ENCODE data around the gene GGCT.
"Not testable (repeated sequence)": the region's sequence is repeated elsewhere in the genome, so short reads cannot be mapped to it uniquely, and the experiment has no call there.

The GGCT gene, protein sequence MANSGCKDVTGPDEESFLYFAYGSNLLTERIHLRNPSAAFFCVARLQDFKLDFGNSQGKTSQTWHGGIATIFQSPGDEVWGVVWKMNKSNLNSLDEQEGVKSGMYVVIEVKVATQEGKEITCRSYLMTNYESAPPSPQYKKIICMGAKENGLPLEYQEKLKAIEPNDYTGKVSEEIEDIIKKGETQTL

DNA sequence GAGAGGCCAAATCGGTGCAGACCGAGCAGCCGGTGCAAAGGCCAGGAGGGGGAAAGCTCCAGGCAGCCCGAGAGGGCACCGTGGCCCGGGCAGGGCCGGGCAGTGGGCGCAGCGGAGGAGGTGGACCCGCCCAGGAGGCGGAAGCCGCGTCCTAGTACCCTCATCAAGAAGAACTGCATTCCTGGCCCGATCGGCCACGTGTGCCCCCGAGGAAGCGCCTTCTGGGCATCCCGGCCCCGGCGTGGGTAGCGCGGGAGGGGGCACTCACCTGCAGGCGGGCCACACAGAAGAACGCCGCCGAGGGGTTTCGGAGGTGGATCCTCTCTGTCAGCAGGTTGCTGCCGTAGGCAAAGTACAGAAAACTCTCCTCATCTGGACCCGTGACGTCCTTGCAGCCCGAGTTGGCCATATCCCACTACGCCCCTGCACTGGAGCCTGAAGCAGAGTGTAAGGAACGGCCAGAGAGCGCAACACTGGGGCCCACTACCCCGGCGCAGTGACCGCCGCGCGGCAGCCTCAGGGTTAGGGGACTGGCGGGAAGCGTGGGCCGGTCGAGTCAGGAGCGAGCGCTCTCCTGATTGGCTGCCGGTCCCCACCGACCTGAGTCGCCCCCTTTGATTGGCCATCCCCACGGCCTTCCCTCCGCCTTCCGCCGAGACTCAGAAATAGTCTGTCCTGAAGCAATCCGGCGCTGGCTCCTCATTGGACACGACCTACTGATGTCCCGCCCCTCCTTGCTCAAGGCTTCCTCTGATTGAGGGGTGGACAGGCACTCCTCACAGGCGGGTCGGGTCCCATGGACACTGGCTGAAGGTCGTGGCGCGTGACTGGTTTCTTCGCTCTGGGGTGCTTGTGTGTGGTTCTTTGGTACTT, at the start of gene GGCT:
Gene GGCT, minus strand, starts transcription at position 529 of the 873 bp plus-strand sequence. Its CDS starts 120 bp downstream, at position 409.
- peak; percentile 99 for DNase-seq

DNA sequence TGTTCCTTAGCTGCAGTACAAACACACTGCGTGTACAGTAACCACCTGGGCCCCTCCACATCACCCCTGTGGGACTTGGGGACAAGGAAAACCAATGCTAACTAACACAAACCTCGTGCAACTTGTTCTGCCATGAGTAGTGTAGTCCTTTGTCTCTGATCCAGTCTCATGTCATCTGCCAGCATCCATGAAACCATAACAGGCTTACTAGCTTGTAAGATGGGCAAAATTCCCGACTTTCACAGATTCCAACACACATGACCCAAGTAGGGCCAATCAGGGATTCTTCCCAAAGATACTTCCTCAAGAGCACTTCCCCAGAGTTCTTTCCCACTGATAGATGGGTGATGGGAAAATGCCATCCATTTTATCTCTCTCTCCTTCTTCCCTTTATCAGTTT, 48.9 kb upstream of the GGCT start:
- no peak for DNase-seq

DNA sequence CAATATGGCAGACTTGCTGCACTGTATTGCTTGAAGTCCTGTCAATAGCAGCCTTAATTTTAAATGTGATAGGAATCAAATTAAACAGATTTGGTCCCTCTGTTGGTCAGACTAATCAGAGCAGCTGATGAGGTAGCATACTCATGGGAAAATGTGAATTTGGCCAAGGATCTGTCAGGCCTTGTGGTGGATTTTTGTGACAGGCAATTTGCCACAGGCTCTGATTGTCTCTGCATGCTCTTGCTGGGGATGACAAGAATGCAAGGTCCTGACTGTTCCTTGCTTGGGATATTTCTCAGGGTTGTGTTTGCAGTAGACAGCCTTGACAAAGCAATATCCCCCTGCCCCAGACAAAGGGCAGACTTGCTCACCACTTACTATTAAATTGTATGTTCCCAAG, 48.5 kb upstream of the GGCT start:
- no peak for DNase-seq

DNA sequence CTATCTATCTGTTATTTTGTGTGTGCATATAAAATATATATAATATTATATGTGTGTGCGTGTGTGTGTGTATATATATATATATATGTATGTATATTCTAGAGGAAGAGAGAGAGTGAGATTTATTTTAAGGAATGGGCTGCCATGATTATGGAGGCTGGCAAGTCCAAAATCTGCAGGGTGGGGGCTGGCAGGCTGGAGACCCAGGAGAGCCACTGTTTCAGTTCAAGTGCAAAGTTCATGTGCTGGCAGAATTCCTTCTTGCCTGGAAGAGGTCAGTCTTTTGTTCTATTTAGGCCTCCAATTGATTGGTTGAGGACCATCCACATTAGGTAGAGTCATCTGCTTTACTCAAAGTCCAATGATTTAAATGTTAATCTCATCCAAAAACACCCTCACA, 47.7 kb upstream of the GGCT start:
- no peak for DNase-seq

DNA sequence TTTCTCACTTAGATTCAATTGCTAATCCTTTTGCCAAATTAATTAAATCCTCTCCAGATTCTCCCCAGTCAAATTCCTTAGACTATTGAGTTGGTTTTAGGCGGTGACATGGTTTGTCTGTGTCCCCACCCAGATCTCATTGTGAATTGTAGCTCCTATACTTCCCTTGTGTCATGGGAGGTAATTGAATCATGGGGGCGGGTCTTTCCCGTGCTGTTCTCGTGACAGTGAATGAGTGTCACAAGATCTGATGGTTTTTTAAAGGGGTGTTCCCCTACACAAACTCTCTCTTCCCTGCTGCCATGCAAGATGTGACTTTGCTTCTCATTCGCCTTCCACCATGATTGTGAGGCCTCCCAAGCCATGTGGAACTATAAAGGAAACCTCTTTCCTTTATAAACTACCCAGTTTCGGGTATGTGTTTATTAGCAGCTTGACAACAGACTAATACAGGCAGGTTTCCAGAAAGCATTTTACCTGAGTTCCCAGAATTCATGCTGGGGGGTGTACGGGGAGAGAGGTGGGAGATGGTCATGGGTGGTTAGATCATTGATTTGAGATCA, 45.4 kb upstream of the GGCT start:
- peak; percentile 97 for DNase-seq

DNA sequence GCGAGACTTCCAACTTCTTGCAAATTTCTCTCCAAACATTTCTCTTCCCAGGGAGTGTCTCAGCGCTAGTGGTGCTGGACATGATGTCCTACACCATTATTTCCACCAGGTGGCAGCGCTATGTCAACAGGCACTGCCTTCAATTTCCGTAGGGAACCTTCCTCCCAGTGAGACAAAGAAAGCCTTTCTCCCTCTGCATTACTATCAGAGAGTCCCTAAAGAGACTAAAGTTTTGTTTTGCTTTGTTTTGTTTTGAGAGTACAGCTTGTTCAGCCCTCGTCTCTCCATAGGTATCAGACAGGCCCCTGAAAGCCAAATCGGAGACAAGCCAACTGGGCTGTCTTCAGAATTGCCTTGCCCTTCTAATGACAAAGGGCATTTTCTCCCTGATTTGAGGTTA, 44.2 kb upstream of the GGCT start:
- DNase-seq = peak; percentile 82

DNA sequence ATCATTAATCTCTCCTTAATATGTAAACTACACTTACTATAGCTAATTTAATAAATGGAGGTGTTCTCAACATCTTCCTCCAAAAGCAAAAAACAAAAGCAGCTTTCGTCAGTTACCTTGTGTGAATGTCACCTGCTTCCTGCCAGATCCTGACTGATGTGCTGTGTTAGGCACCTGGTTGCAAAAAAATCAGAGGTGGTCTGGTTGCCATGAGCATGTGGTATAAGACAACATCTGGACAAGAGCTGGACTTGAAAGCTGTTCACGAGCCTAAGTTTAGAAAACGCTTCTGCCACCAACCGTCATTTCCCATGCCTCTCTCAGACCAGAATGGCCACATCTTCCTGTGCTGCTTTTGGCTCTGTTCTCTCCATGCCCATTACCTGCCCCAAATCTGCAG, 42.0 kb upstream of the GGCT start:
- DNase-seq = no peak

DNA sequence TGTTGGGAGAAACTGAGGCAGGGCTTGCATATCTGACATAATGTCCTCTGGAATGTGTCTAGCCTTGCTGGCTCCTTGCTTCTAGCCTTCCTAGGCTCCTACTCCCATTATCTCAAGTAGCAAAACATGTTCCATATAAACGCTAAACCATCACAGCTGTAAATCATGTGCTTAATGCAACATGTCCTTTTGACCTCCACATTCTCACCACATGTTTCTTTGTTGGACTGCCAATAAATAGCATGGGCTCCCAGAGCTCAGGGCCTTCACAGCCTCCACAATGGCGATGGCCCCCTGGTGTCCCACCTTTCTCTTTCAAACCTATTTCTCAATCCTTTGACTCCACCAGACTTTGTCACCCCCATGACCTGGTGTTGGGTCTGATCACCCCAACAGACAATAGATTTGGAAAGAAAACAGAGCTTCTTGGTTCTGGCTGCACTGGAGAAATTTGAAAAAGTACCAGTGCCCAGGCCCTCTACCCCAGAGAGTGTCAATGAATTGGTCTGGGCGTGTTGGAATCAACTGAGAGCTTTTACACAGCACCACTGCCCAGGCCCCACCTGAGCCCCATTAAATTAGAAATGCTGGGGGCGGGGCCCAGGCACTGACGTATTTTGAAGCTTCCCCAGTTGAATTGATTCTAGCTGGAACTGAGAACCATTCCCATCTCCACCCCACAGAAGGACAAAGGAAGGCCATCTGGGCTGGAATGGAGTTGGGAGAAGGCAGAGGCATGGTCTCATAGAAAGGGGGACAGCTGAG, 41.3 kb upstream of the GGCT start:
- DNase-seq = no peak

DNA sequence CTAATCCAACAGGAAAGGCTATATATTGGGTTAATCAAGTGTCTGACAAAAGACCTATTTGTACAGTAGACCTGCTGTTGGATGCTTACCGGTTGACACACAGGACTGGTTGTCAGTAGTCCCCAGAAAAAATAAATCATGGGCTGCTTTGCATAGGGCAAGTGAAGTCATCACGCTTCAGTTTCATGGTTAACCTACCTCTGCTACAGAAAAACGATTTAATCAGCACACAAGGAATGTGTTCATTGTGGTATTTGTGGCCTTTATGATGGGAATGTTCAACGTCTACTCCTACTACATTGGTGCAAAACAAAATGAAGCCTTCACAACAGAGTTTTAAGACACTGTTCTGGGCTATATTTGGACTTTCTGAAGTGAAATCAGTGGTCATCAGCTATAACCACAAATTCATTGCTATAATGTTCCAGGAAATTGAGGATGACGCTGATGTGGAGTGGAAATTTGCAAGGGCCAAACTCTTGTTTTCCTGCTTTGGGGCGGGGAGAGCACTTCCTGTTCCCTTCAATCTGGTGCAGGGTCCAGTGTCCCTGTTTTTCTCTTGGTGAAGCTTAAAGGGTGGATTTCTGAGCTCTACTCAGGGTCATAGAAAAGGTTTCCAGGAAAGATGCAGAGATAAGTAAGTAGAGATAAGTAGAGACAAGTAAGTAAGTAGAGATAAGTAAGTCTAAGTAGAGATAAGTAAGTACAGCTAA, 39.3 kb upstream of the GGCT start:
- DNase-seq = peak; percentile 17

DNA sequence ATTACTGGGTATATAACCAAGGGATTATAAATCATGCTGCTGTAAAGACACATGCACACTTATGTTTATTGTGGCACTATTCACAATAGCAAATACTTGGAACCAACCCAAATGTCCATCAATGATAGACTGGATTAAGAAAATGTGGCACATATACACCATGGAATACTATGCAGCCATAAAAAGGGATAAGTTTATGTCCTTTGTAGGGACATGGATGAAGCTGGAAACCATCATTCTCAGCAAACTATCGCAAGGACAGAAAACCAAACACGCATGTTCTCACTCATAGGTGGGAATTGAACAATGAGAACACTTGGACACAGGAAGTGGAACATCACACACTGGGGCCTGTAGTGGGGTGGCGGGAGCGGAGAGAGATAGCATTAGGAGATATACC, 38.5 kb upstream of the GGCT start:
- not testable (repeated sequence) for DNase-seq

DNA sequence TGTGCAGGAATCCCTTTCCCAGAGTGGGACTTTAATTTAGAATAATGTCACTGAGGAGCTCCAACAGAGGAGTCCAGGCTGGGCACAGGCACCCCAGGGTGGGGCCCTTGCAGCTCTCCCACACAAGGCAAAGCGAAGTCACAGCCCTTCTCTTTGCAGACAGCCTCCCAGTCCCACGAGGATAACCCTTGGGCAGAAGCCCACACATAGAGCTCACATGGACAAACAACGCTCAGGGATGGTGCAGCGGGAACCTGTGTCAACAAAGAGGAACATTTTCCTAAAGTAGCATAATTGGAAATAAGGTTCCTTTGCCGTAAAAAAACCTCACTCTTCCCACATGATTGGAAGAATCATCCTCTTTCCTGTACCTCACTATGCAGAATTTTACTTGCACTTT, 29.3 kb upstream of the GGCT start:
- DNase-seq = no peak

DNA sequence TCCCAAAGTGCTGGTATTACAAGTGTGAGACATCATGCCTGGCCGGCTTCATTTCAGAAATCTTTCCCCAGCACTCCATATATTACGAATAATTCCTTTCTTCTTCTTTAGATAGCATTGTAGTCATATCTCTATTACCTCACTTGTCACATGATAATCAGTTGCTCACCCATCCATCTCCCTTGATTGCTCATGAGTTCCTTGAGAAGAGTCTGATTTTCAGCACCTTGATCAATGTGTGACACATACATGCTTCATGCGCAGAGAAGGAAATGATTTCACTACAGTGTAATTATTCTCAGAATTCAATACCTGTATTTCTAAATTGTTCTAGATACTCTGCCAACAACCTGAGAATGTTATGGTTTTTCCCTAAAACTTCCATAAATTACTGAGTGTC, 26.7 kb upstream of the GGCT start:
- DNase-seq = peak; percentile 32

DNA sequence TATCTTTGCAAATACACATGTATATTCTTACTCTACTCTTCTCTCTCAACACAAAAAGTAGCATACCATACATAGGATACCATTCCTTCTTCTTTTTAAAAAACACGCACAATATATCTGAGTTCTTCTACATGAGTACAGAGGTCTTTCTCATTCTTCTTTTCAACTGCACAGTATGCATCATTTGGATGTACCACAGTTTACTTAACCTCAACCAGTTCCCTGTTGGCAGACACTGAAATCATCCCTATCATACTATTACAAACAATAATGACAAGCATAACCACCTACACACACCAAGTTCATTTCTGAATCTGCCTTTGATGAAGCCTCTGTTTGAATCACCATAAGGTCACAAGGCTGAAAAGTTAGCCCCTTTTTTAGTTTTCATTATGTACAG, 25.7 kb upstream of the GGCT start:
- peak; percentile 28 for DNase-seq

DNA sequence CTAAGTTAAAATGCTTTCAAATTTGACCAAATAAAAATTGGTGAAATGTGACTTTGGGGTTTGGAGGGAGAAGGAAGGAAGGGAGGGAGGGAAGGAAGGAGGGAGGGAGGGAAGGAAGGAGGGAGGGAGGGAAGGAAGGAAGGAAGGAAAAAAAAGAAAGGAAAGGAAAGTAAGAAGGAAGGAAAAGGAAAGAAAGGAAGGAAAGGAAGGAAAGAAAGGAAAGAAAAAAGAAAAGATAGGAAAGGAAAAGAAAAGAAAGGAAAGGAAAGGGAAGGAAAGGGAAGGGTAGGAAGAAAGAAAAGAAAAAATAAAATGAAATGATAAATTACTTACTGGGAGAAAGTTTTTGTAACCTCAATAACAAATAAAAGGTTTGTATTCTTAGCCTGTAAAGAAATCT, 24.1 kb upstream of the GGCT start:
- no peak for DNase-seq

DNA sequence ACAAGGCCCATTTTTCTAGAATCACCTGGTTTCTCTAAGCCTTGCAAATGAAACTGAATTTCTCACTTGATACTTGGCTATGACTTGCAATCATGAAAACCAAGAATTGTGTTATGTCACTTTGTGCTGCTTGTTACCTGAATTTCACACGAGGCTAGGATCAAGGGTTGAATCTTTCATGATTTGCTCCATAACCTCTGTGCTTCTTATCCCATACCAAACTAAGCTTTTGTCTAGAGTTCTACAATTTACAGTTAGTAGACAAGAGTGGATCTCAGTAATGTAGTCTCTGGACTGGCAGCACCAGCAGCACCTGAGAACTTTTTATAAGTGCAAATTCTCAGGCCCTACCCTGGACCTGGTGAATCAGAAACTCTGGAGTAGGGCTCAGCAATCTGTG, 22.7 kb upstream of the GGCT start:
- not testable (repeated sequence) for DNase-seq

DNA sequence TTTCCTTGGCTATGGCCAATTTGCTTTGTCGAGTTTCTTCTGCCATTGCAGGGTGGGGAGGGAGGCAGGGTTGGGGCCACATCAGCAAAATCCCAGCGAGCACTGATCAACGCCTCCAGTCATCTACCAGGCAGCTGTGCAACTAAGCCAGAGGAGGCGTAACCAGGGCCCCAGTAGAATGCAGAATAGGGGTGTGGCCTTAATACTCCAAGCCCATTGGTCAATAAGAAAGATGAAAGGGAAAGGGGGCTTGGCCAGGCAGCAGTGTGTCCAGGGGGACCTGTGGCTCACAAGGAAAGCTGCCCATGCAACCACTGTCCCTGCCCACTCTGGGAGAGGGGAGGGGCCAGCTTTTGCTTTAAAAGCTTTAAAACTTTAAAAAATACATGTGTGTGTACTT, 21.5 kb upstream of the GGCT start:
- no peak for DNase-seq

DNA sequence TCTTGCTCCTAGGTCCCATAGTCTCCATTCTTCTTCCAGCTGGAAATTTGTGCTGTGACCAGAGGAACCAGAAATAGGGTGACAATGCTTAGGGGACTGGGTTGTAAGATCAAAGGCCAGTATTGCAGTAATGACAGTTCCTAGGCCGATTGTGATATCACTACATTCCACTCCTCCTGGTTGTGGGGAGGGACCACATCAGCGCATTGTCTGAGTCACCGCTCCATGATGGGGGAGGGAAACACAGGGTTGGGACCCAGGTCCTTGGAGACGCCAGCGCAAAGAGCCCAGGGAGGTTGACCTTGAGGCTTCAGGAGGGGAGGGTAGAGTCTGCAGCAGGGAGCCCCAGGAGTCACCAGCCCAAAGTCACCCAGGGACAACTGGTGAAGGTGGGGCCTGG, 20.8 kb upstream of the GGCT start:
- DNase-seq = no peak

DNA sequence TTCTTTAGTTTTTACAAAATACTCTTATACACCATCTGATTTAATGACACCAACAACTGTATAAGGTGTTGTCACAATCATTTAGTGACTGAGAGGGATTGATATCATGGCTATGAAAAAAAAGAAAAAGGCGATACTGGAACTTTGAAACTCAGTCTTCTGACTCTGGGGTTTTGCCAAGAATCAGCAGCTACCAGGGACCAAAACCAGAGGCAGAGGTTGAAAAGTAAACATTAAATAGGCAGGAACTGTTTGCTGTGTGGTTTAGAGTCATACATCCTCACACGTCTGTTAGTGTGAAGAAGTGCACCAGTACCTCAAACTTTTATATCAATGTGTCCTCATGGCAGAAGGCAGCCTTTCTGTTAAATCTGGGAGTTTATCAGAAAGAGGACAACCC, 19.9 kb upstream of the GGCT start:
- DNase-seq = no peak

DNA sequence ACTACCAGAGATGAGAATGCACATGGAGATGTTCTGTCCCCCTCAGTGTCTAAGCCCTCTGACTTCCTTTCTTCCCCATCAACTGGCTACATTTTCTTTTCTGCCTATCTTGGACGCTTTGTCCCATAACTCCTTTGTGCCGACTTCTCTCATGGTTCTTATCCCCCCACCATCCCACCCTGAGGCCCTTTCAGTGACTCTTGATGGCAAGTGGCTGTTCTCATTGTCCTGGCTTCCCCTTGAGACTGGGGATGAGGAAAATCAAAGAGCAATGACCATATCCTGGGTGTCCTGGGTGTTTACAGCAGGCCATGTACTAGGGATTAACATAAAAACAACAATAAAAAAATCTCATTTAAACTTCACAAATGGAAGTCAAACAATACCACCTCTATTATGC, 18.8 kb upstream of the GGCT start:
- no peak for DNase-seq

DNA sequence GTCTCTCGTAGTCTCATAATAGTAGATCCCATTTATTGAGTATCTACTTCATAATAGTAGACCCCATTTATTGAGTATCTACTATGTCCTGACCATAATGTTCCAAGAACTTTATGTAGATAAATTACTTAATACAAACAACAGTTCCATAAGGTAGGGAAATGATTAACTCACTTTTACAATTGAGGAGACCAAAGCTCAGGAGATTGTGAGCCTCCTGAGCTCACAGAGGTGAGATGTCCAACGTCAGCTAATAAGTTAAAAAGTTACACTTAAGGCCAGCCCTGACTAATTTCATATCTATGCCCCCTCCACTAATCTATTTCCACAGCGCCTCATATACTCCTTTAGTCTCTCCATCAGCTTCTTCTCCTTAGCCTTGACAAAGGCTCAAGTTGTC, 17.5 kb upstream of the GGCT start:
- no peak for DNase-seq

DNA sequence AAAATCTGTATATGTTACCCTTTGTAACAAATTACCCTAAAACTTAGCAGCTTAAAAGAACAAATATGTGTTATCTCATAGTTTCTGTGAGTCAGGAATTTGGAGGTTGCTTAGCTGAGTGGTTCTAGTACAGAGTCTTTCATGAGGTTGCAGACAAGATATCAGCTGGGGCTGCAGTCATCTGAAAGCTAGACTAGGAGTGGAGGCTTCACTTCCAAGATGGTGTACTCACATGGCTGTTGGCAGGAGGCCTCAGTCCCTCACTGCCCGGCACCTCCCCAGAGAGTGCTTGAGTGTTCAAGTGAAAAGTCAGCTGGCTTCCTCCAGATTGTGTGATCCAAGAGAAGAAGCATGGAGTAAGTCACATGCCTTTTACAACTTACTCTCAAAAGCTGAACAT, 16.9 kb upstream of the GGCT start:
- DNase-seq = peak; percentile 5

DNA sequence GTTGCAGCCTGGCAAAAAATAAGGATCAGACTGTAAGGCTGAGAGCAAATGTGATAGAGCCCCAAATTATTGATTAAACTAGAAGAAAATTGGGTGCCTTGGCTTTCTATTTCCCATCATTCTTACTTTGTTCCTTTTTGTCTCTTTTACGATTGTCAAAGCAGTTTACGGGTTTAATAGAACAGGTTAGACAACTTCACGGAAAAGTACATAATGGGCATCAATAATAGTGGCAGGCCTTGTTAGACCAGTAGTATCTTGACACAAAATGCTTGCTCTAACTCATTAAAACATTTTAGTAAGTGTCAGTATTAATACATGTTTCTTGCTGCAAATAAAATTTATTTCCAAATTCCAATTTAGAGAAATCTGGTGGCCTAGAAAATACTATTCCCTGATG, 14.5 kb upstream of the GGCT start:
- DNase-seq = no peak

DNA sequence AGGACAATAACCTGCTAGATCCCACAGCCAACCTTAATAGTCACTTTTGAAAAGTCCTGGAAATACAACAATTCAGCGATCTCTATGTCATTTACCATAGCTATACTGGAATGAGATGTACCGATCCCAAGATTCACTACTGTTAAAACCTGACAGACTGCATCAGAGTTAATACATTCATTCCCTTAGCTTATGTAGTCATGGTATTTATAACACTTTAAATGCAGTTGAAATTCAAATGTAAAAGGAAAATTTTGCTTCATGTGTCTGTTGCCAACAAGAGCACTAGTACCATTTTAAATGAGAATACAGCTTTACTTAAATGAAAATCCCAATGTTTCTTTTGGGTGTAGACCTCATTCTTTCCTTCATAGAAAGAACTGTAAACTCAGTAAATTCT, 11.1 kb upstream of the GGCT start:
- no peak for DNase-seq
